Endothelial cell of umbilical vein (primary cell): ENCODE data around the gene CTTN. TPM values are rescaled to one million over a fixed set of nuclear protein-coding genes. Genes with fewer than 3 reads are reported as not detected.

Experiments
- BruUV-seq: library from RNA; stranded (reverse); fragments of 400-500 nt; replicated peaks from 2 replicates; lab custom pipeline; 2021; lab: Mats Ljungman, UMichigan
- CTCF ChIA-PET: fragments of 300-600, 350-600 bp; sonication (Branson Sonifier 250); formaldehyde crosslinking; loops from one replicate; lab custom pipeline; 2021; ENCODE audit warnings: antibody characterized with exemption, inconsistent platforms; lab: Charles Lee
- POLR2A ChIA-PET: fragments of 300-600, 350-600 bp; sonication (Branson Sonifier 250); formaldehyde crosslinking; loops from one replicate; lab custom pipeline; 2021; ENCODE audit warnings: antibody characterized with exemption, inconsistent platforms; lab: Charles Lee
- DNase-seq: peaks from one replicate; pipeline ENCODE4 v3.0.0-alpha.2; 2011; ENCODE audit warnings: low read depth, low spot score
- FAIRE-seq: peaks from 2 replicates; lab custom pipeline; 2011; peaks lifted over from hg19 to GRCh38; lab: Jason Lieb, UNC
- H2AFZ ChIP-seq: 2 replicates; pipeline ENCODE4 v1.6.0; 2012; ENCODE audit warnings: low read depth, low read length, control low read depth, inconsistent platforms
- H3K27ac ChIP-seq: 2 replicates; pipeline ENCODE4 v1.5.1; 2011; ENCODE audit warnings: low read depth, mild to moderate bottlenecking, control low read depth, low read length, moderate library complexity; ENCODE audit not compliant: insufficient read depth
- H3K27me3 ChIP-seq, 2 experiments: 2 replicates each; pipeline versions ENCODE4 v1.6.0 to v1.6.1; 2011; ENCODE audit warnings: low read length in 2 of 2, mixed read lengths in 1 of 2; ENCODE audit not compliant: control insufficient read depth in 2 of 2, insufficient read depth in 2 of 2
- H3K36me3 ChIP-seq, 2 experiments: 2 replicates in 1 of 2; 3 replicates in 1 of 2; pipeline ENCODE4 v1.5.1; 2011; ENCODE audit warnings: low read length in 2 of 2, mild to moderate bottlenecking in 1 of 2, moderate library complexity in 1 of 2; ENCODE audit not compliant: control insufficient read depth in 2 of 2, insufficient read depth in 2 of 2; ENCODE audit errors: extremely low read depth in 1 of 2
- H3K4me1 ChIP-seq: 3 replicates; pipeline ENCODE4 v1.5.1; 2011; ENCODE audit warnings: mild to moderate bottlenecking, low read length; ENCODE audit not compliant: control insufficient read depth, insufficient read depth; ENCODE audit errors: extremely low read depth
- H3K4me2 ChIP-seq: 2 replicates; pipeline ENCODE4 v1.6.1; 2011; ENCODE audit warnings: low read length, control low read depth, mixed read lengths; ENCODE audit not compliant: insufficient read depth
- H3K4me3 ChIP-seq, 3 experiments: fragments of 200-600 bp in 1 of 3; sonication (generic), shearing (Covaris generic) in 1 of 3; replicated peaks in 1 of 3; 2 replicates each; pipeline ENCODE4 v1.5.1; 2011 to 2016; ENCODE audit warnings: control low read depth in 3 of 3, low read length in 3 of 3, mild to moderate bottlenecking in 2 of 3, inconsistent platforms in 1 of 3, low read depth in 1 of 3, moderate library complexity in 1 of 3; ENCODE audit not compliant: insufficient read depth in 1 of 3
- H3K79me2 ChIP-seq: 2 replicates; pipeline ENCODE4 v1.6.0; 2012; ENCODE audit warnings: low read length, inconsistent platforms; ENCODE audit not compliant: control insufficient read depth, insufficient read depth
- H3K9ac ChIP-seq: replicated peaks from 2 replicates; pipeline ENCODE3; 2011; ENCODE audit warnings: low read length, control low read depth; ENCODE audit not compliant: insufficient read depth; ENCODE audit errors: extremely low read depth
- H3K9me1 ChIP-seq: replicated peaks from 3 replicates; pipeline ENCODE4 v1.6.0; 2011; ENCODE audit warnings: mild to moderate bottlenecking, low read length; ENCODE audit not compliant: control insufficient read depth, insufficient read depth; ENCODE audit errors: extremely low read depth
- H3K9me3 ChIP-seq: replicated peaks from 2 replicates; pipeline ENCODE4 v1.5.1; 2012; ENCODE audit warnings: low read length, inconsistent platforms; ENCODE audit not compliant: control insufficient read depth, insufficient read depth
- H4K20me1 ChIP-seq: replicated peaks from 2 replicates; pipeline ENCODE3; 2011; ENCODE audit warnings: mild to moderate bottlenecking, low read length; ENCODE audit not compliant: control insufficient read depth, insufficient read depth; ENCODE audit errors: extremely low read depth
- CTCF ChIP-seq, 2 donors: IDR thresholded peaks; 1 replicate in 1 of 2; 2 replicates in 1 of 2; pipeline ENCODE4 v1.5.1; 2011; ENCODE audit warnings: low read length in 2 of 2, mild to moderate bottlenecking in 2 of 2, moderate library complexity in 2 of 2, control low read depth in 1 of 2, inconsistent platforms in 1 of 2, low read depth in 1 of 2; ENCODE audit not compliant: insufficient read depth in 1 of 2; ENCODE audit errors: extremely low read depth in 1 of 2
- EZH2 ChIP-seq: IDR thresholded peaks from 2 replicates; pipeline ENCODE4 v1.6.1; 2012; ENCODE audit warnings: borderline replicate concordance, low read depth, mild to moderate bottlenecking, moderate library complexity, low read length, inconsistent platforms; ENCODE audit not compliant: severe bottlenecking
- FOS ChIP-seq: IDR thresholded peaks from 2 replicates; pipeline ENCODE4 v1.6.1; 2011; ENCODE audit warnings: mild to moderate bottlenecking, low read length, moderate library complexity, borderline replicate concordance; ENCODE audit not compliant: insufficient read depth
- JUN ChIP-seq: IDR thresholded peaks from 2 replicates; pipeline ENCODE4 v1.6.1; 2011; ENCODE audit warnings: borderline replicate concordance, low read depth; ENCODE audit not compliant: insufficient read length, insufficient read depth
- MAX ChIP-seq: IDR thresholded peaks from 2 replicates; pipeline ENCODE4 v1.6.1; 2011; ENCODE audit not compliant: insufficient read depth, insufficient read length
- POLR2AphosphoS5 ChIP-seq: IDR thresholded peaks from 2 replicates; pipeline ENCODE4 v1.6.1; 2012; ENCODE audit warnings: low read depth, mild to moderate bottlenecking, control low read depth, low read length, moderate library complexity; ENCODE audit not compliant: insufficient read depth
- dilution Hi-C: fragments of 300-500 bp; cut with MboI; formaldehyde crosslinking; loops from one replicate; pipeline ENCODE4 v1.15.0; 2019; ENCODE audit warnings: low sequenced_read_pairs; ENCODE audit not compliant: extremely low pct_ligation_motif_present
- intact Hi-C: fragments of 100-400 bp; cut with micrococcal nuclease; formaldehyde crosslinking; loops from one replicate; pipeline ENCODE4 v1.10.0; 2022
- polyA plus RNA-seq, 4 experiments: library from polyadenylated mRNA; depleted of rRNA in 3 of 4; stranded (reverse) in 3 of 4; unstranded in 1 of 4; fragments of >200 nt; gene quantifications; 2 replicates each; pipeline versions ENCODE4 v1.2.1 to v1.2.3, GENCODE V29; 2011 to 2012; ENCODE audit warnings: missing spikeins in 1 of 4
- total RNA-seq: library from RNA; stranded (reverse); gene quantifications from 2 replicates; pipeline ENCODE4 v1.2.3, GENCODE V29; 2021

CTTN gene
- total and polyA plus RNA-seq, 2 donors (not counting 3 experiments of a cell fraction or from before 2014, with no cell fraction given), result 161 to 330 TPM

- no peaks in the 10 kb centered on the region for H4K20me1 ChIP-seq
Measured at GRCh38 chr11:70435361-70435760, 37.0 kb downstream of the CTTN start.

GRCh38 chr11:70435765-70436500 is 37.6 kb downstream of the CTTN start:
- Histone ChIP-seq H3K36me3 (peaks cover 5 to 54% of the 10 kb centered on the region in 2 experiments), H3K4me1 (no peaks in the 10 kb centered on the region), H2AFZ (no peak overlapping the region), H3K79me2 (no peaks in the 10 kb centered on the region), H3K9me1 (no peaks in the 10 kb centered on the region), H3K4me3 (no peak overlapping the region), H4K20me1 (no peaks in the 10 kb centered on the region), H3K9me3 (no peaks in the 10 kb centered on the region), H3K4me2 (no peak overlapping the region), H3K27ac (no peak overlapping the region), H3K27me3 (no peaks in the 10 kb centered on the region), H3K9ac (no peak overlapping the region)
- dilution Hi-C loops, result no loop called here
- TF ChIP-seq POLR2AphosphoS5 (no peak), JUN (no peak), CTCF (IDR thresholded peaks at IDR 0.05; ENCODE audit: extremely low read depth in 1 of 2, insufficient read depth in 1 of 2, low read depth in 1 of 2, low read length in 2 of 2) (no peak)
- FAIRE-seq (no peak), DNase-seq (no peak)
- intact Hi-C loops, result no loop called here
- CTCF ChIA-PET, result no interaction called here
- POLR2A ChIA-PET, result no interaction called here
- no TSS peak for BruUV-seq

More at GRCh38 chr11:70435361-70435760, 37.0 kb downstream of the CTTN start:
- no peaks in the 10 kb centered on the region for H3K9me3 ChIP-seq
- ChIA-PET POLR2A (no interaction called here), CTCF (no interaction called here)
- dilution Hi-C loops (no loop called here), intact Hi-C loops (no loop called here)
- no peaks in the 10 kb centered on the region for H3K79me2 ChIP-seq
- no peak overlapping the region for H3K27ac ChIP-seq
- TSS peak; percentile 82 for BruUV-seq
- no peaks in the 10 kb centered on the region for H3K9me1 ChIP-seq
- H2AFZ ChIP-seq, result no peak overlapping the region
- peaks cover 5 to 60% of the 10 kb centered on the region in 2 experiments for H3K36me3 ChIP-seq
- H3K4me2 ChIP-seq, result no peak overlapping the region
- H3K27me3 ChIP-seq, result no peaks in the 10 kb centered on the region
- no peaks in the 10 kb centered on the region for H3K4me1 ChIP-seq
- no peak for FAIRE-seq
- no peak for DNase-seq
- TF ChIP-seq EZH2, result no peak
- no peak for TF ChIP-seq FOS
- no peak for TF ChIP-seq POLR2AphosphoS5
- no peak for TF ChIP-seq MAX
- H3K9ac ChIP-seq, result no peak overlapping the region
- H3K4me3 ChIP-seq, result no peak overlapping the region
